Measurements from ENCODE around the gene ZNF821.
"Not testable (repeated sequence)": the region's sequence is repeated elsewhere in the genome, so short reads cannot be mapped to it uniquely, and the experiment has no call there.

Gene ZNF821, protein sequence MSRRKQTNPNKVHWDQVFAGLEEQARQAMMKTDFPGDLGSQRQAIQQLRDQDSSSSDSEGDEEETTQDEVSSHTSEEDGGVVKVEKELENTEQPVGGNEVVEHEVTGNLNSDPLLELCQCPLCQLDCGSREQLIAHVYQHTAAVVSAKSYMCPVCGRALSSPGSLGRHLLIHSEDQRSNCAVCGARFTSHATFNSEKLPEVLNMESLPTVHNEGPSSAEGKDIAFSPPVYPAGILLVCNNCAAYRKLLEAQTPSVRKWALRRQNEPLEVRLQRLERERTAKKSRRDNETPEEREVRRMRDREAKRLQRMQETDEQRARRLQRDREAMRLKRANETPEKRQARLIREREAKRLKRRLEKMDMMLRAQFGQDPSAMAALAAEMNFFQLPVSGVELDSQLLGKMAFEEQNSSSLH

DNA sequence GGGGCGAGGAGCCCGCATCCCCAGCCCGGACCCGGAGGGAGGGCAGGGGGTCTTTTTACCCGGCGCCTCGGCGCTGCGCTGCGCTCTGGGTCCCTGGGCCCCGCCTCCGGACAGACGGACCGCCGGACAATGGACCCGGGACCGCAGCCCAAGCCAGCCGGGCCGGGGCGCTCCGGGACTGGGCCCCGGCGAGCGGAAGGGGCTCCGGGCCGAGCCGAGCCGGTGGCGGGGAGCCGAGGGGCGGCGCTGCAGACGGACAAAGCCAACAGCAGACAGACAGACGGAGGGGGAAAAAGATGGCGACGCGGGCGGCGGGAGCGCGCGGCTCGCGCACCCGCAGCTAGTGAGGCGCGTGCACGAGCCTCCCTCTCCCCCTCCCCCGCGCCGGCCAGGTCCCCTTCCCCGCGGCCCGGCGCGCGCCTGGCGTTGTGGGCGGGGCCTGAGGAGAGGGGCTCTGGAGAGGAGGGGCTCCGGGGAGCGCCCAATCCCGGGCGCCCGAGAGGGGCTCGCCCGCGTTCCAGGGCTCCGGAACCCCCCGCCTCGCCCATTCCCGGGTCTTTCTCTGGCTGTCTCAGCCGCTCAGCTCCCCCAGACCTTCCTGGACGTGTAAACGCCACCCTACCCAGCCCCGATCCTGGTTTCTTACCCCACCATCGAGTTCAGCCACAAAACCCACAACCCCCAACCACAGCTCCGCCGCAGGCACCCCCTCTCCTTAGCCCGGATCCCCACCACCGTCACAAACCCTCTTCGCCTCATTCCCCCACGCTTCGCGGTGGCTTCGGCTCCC lies at the start of gene ZNF821:
Gene ZNF821, minus strand, starts transcription at position 334 of the 790 bp plus-strand sequence. CDS start 4,236 bp downstream, outside the sequence.
- DNase-seq, result peak; percentile 88

DNA sequence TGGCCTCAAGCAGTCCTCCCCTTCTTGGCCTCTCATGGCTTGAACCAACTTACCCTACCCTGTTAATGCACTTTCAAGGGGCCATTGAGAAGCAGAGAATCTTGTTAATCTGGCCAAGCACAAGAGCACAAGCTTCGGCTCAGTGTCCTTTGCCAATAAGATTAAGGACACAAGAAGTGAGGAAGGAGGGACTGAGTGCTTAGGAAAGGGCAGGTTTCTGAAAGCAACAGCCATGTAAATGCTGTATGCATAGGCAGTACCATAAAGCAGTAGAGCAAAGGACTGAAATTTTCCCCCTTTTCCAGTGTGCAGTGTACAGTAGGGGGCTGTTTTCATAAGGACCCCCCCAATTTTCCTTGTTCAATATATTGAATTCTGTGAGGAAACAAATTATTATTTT lies 49.0 kb upstream of the ZNF821 start:
- no peak for DNase-seq

DNA sequence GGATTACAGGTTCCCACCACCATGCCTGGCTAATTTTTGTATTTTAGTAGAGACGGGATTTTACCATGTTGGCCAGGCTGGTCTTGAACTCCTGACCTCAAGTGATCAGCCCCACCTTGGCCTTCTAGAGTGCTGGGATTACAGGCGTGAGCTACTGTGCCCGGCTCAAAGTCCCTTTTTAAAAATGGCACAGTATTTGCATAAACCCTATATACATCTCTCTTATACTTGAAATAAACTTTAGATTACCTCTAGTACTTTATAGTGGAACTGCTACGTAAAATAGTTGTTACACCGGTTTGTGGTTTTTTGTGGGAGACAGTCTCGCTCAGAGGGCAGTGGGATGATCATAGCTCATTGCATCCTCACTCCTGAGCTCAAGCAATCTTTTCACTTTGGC lies 47.6 kb upstream of the ZNF821 start:
- DNase-seq, result no peak

DNA sequence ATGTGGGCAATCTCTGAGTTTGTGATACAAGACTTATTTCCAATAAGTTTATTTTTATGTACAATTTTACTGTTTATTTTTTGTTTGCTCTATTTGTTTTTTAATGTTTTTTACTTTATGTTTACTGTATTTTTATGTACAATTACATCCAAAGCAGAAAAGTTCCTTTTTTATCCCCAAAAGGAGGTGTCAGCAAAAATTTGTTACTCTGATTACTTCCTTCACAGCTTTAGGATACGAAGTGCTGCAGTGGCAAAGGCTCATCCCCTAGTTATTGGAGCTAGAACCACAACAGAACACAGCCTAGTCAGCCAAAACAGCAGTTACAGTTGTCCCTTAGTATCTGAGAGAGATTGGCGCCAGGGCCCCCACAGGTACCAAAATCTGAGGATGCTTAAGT lies 47.0 kb upstream of the ZNF821 start:
- DNase-seq, result no peak

DNA sequence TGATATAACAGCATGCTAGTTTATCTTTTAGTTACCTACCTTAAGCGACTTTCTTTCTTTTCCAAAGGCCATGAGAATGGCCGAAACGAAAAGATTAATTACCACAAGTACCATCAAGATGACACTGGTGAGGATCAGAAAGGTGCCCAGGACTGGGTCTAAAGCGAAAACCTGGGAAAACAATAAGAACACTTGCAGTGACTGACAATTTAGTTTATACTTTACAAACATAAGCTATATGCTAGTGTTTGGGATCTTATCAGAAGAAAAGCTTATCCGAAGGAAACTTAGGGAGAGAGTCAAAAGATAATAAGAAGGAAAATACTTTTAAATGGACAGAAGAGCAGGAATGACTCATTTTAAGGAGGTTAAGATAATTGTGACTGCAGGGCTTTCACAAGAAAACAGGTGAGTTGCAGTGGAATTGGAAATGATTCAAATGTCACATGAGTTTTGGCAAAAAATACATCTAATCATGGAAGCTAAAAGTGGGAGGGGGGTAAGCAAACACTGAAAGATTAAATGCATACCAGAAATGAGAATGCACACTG lies 46.1 kb upstream of the ZNF821 start:
- DNase-seq, result no peak

DNA sequence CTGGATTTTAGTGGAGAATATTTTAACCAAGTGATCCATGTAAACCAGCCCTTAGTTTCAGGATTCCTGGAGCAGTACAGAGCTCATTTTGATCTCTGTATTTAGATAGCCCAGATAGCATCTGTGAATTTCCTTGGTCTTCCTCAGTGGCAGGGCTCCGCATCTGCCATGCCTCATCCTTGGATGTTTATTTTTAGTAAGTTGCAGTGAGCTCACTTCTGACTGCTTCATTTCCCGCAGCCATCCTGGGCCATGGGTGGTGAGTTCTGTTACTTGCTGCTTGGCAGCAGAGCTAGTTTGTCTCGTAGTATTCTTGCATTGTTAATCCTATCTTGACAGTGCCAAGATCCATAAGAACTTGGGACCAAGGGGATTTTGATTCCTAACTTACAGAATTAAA lies 45.1 kb upstream of the ZNF821 start:
- DNase-seq, result no peak

DNA sequence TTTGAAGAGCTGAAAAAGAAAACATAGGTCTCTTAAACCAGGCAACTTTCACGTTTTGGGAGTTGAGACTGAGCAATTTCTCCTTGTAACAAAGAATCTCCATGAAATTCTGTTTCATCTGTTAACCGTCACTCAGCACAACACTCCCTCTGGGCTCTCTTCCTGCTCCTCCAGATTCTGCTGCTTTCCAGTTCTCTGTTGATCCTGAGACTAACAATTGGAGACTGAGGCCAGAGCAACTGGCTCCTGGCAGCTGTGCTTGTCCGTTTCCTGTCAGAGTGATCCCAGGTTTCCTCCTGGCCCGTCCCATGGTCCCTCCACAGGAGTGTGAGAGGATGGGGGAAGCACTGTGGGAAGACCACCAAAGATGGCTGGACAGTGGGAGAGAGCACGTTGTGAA lies 43.8 kb upstream of the ZNF821 start:
- no peak for DNase-seq

DNA sequence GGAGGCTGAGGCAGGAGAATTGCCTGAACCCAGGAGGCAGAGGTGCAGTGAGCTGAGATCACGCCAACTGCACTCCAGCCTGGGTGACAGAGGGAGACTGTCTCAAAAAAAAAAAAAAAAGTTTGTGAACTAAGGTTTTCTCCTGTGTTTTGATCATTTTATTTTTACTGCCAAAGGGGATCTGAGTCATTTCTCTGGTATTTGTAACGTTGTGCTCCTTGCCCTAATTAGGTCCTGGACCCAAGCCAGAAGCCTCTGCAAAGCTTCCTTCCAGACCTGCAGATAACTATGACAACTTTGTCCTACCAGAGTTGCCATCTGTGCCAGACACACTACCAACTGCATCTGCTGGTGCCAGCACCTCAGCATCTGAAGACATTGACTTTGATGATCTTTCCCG lies 43.4 kb upstream of the ZNF821 start:
- DNase-seq, result peak; percentile 42

DNA sequence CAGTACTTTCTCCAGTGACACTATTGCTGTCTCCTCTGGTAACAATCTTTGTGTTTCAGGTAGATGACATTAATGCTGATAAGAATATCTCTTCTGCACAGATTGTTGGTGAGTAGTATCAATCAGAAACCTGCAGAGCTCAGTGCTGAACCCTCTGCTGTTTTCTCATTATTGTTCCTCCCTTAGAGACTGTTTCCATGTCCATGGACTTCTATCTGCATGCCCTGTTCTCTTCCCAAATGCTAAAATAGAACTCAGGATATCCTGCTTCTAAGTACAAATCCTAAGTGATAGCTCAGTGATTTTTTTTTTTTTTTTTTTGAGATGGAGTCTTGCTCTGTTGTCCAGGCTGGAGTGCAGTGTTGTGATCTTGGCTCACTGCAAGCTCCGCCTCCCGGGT lies 40.7 kb upstream of the ZNF821 start:
- no peak for DNase-seq

DNA sequence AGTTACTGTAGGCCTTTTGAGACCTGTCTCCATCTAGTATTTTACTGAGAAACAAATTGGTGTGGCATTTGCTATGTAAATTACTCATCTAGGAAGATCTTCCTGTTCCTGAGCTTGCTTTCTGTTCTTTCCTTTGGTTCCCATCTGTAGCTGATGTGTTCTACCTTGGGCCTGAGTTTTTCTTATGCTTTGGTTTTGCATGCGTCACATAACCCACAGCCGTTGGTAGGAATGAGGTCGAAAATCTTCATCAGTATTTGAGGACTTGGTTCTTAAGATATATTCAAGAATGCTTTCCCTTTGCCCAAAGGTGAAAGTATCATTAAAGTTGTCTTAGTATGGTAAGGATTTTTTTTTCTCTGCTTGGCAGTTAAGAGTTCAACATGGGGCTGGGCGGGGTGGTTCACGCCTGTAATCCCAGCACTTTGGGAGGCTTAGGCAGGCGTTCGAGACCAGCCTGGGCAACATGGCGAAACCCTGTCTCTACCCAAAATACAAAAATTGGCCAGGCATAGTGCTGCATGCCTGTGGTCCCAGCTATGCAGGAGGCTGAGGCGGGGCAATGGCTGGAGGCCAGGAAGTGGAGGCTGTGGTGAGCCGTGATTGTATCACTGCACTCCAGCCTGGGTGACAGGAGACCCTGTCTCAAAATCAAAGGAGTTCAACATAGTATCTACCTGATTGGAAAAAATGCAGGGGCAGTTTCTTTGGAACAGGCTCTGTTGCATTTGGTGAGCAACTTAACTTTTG lies 40.1 kb upstream of the ZNF821 start:
- no peak for DNase-seq

DNA sequence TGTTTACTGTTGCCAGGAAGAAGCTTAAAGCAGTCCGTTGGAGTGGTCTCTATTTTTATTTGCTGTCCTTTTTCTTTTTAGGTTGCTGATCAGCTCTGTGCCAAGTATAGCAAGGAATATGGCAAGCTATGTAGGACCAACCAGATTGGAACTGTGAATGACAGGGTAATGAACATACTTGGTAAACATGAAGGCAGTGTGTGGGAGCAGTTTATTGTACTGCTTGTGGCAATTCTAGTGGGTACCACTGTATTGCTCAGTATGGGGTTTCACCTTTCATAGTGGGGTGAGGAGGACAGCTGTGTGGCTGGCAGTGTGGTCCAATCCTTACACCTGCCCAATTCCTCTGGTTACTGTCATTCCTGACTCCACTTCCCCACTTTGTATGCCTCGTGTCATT lies 36.7 kb upstream of the ZNF821 start:
- DNase-seq, result no peak

DNA sequence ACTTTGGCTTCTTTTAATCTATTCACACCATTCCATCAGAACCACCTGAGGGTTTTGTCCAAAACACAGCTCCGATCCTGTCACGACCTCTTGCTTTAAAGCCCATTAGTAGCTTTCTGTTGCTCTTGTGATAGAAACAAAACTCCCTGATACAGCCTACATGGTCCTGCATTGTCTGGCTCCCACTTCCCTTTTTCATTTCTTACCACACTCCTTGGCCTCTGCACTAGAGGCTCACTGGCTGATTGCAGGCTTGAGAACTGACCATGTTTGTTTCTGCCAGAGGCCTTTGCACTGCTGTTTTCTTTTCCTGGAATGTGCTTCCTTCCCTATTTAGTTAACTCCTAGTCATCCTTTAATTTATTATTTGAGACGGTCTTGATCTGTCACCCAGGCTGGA lies 35.1 kb upstream of the ZNF821 start:
- no peak for DNase-seq

DNA sequence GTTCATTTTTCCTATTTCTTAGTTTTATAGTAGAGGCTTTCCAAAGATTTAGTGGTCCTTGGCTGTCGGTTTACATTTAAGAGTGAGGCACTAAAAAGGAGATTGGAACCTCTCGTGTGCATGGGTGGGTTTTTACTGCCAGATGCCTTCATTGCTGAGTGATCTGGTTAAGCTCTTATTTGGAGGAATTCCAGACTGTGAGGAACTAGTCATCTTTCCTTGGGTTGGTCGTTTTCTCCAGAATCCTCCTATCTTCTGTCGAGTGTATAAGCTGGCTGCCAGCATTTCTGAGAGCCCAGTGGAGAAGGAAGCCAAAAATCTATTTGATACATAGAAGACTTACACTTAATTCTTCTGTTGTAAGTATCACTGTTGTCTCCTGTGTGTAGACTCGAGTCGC lies 33.9 kb upstream of the ZNF821 start:
- DNase-seq, result no peak

DNA sequence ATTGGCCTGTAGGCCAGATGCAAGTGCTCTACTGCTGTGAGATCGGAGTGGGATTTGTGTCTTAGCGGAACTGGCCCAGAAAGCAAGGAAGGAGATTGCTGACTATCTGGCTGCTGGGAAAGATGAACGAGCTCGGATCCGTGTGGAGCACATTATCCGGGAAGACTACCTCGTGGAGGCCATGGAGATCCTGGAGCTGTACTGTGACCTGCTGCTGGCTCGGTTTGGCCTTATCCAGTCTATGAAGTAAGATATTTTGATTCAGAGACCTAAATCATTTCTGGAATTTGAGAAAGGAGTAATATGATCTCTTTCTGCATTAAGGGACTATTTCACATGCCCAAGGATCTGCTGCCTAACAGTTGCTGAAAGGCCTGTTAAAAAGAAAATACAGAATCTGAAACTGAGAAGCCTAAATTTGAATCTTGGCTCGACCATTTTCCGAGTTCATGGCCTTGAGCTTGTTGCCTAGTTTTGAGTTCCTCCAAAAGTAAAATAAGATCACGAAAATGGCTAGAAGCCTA lies 32.5 kb upstream of the ZNF821 start:
- DNase-seq, result no peak

DNA sequence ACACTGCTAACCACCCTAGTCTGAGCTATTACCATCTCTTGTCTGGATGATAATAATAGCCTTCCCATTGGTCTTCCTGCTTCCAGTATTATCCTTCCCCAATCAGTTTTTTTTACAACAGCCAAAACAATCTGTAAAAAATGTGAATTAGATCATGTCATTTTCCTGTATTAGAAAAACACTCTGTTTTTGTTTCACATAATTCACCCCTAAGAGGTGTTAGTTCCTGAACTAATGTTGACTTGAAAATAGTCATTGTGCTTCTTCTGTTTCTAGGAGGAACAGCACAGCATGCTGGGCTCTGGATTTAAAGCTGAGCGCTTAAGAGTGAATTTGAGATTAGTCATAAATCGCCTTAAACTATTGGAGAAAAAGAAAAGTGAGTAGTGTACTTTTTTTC lies 31.4 kb upstream of the ZNF821 start:
- no peak for DNase-seq

DNA sequence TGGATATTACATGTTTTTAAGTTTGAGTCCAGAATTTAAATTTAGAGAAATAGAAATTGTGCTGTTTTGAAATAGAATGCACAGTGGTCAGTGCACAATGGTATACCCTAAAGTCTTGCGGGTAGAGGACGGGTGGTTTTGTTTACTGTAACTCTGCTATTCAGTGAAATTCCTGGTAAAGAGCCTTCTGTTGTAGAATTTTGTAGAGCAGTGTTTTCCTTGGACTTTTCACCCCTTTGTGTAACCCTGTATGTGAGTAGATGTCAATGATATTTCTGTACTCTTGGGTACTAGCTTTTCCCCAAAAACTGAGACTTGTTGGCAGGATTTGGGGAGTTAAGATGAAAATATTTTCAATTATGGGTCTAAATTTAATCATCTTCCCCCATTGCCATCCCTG lies 30.8 kb upstream of the ZNF821 start:
- no peak for DNase-seq

DNA sequence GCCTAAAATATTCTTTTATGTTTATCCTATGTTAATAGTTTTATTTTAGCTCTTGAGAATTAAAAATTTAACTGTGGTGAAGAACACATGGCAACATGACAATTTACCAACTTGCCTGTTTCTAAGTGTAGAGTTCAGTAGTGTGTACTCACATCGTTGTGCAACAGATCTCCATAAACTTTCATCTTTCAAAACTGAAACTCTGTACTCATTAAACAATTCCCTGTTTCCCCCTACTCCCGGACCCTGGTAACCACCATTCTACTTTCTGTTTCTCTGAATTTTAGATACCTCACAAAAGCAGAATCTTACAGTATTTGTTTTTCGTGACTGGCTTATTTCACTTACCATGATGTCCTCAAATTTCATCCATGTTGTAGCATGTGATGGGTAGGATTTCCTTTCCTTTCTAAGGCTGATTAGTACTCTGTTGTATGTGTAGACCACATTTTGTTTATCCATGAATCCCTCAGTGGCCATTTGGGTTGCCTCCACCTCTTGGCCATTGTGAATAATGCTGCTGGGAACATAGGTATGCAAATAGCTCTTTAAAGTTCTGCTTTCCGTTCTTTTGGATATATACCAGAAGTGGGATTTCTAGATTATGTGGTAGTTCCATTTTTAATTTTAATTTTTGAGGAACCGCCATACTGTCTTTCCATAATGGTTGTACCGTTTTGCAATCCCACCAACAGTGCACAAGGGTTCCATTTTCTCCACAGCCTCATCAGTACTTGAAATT lies 28.7 kb upstream of the ZNF821 start:
- DNase-seq, result no peak

DNA sequence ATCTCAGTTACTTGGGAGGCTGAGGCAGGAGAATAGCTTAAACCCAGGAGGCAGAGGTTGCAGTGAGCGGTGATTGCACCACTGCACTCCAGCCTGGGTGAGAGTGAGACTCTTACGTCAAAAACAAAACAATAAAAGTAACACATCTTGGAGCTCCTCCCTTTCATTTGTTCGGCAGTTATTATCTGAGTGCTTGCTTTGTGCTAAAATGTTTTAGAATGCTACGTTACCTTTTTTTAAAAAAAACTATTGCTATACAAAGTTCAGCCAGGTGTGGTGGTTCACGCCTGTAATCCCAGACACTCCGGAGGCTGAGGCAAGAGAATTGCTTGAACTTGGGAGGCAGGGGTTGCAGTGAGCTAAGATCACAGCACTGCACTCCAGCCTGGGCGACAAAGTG lies 27.1 kb upstream of the ZNF821 start:
- DNase-seq, result no peak

DNA sequence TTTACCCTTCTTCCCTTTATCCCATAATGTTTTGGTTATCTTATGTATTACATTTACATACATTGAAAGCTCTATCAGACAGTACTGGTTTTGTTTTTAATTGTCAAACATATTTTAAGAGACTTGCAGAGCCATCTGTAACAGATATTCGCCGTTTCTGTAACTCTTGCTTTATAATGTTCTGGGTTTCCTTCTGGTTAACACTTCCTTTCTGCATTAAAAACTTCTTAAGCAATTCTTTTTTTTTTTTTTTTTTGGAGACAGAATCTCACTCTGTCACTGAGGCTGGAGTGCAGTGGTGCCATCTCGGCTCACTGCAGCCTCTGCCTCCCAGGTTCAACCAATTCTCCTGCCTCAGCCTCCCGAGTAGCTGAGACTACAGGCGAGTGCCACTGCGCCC lies 21.8 kb upstream of the ZNF821 start:
- DNase-seq, result not testable (repeated sequence)

DNA sequence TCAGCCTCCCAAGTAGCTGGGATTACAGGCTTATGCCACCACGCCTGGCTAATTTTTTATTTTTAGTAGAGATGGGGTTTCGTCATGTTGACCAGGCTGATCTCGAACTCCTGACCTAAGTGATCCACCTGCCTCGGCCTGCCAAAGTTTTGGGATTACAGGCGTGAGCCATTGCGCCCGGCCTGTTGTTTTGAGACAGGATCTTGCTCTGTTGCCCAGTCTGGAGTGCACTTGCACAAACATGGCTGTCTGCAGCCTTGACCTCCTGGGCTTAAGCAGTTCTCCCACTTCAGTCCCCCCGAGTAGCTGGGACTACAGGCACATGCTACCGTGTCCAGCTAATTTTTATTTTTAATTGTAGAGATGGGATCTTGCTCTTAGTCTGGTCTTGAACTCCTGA lies 20.3 kb upstream of the ZNF821 start:
- DNase-seq, result no peak

DNA sequence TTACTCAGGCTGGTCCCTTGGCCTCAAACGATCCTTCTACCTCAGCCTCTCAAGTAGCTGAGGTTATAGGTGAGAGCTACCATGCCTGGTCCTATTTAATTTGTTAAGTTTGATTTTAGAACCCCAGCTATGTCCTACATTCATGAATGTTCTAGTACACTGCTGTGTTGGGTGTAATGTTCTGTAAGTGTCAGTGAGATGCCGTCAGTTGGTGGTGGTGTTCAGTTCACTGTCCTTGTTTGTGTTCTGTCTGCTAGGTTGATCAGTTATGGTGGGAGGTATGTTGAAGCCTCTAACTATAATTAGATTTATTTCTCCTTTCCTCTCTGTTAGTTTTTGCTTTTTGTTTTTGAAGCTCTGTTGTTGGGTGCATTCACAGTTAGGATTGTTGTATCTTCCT lies 19.6 kb upstream of the ZNF821 start:
- no peak for DNase-seq

DNA sequence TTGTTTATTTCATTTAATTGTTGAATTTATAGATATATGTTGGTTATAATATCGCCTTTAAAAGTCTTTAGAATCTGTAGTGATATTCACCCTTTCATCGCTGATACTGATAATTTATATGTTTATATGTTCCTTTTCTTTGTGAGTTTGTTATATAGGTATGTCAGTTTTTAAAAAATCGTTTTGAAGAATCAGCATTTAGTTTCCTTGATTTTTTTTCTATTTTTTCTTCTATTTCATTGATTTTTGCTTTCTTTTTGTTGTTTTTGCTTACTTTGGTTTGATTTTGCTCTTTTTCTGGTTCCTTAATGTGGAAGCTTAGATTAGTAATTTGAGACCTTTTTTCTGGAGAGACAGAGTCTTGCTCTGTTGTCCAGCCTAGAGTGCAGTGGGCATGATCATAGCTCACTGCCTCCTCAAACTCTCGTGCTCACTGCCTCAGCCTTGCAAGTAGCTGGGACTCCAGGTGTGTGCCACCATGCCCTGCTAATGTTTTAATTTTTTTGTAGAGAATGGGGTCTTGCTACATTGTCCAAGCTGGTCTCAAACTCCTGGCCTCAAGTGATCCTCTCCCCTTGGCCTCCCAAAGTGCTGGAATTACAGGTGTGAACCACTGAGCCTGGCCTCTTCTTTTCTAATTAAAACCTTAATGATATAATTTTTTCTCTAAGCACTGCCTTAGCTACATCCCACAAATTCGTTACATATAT lies 18.8 kb upstream of the ZNF821 start:
- DNase-seq, result no peak

All from NCI-H2171 (cell line).